Hematopoietic multipotent progenitor cell treated with erythropoietin and hydrocortisone succinate and interleukin-3 and kit ligand, for 17 days (in vitro differentiated cells): ENCODE measurements around the gene STXBP1.
A peak's percentile ranks its signal among the peaks of the same experiment; 100 is the strongest.
"Not testable (repeated sequence)": the region's sequence is repeated elsewhere in the genome, so short reads cannot be mapped to it uniquely, and the experiment has no call there.

Experiments used
- DNase-seq: peaks from one replicate; pipeline ENCODE4 v3.0.0-alpha.2; 2015; ENCODE audit warnings: low spot score

Gene STXBP1

GRCh38 chr9:127611899-127612790 lies at the start of gene STXBP1:
TSS of gene STXBP1 (plus strand) at chr9:127612277. CDS start at chr9:127612404, 127 bp downstream.
- DNase-seq = peak; percentile 87

DNA sequence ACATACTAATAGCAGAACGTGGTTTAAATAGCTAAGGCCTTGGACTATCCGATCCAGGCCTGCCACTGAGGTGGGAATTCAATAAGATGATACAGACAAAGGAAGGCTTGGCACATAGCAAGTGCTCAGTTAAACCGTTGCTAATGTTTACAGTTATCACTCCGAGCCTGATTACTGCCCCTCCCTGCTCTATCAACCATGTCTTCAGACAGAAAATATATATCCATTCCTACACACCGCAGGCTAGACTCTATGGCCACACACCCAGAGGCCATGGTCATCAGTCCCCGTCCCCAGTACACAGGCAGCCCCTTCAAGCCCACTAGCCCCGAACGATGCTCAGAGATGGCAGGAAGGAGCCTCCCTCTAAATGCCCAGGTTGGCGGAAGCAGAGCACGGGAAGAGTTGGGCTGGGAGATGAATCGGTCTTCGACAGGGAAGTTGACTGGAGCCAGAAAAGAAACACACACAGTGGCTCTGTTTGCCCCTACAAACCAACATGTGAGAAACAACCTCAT lies 49.7 kb upstream of the STXBP1 start:
- DNase-seq = no peak

- DNase-seq = no peak
These were observed 49.2 kb upstream of the STXBP1 start for GRCh38 chr9:127562841-127563401.

GRCh38 chr9:127563579-127563978 lies 48.5 kb upstream of the STXBP1 start:
- no peak for DNase-seq

GRCh38 chr9:127565231-127565630 lies 46.8 kb upstream of the STXBP1 start:
- no peak for DNase-seq

- no peak for DNase-seq
These were observed 45.6 kb upstream of the STXBP1 start for GRCh38 chr9:127566351-127567001.

- peak; percentile 35 for DNase-seq
These were observed 44.9 kb upstream of the STXBP1 start for GRCh38 chr9:127567035-127567729.

DNA sequence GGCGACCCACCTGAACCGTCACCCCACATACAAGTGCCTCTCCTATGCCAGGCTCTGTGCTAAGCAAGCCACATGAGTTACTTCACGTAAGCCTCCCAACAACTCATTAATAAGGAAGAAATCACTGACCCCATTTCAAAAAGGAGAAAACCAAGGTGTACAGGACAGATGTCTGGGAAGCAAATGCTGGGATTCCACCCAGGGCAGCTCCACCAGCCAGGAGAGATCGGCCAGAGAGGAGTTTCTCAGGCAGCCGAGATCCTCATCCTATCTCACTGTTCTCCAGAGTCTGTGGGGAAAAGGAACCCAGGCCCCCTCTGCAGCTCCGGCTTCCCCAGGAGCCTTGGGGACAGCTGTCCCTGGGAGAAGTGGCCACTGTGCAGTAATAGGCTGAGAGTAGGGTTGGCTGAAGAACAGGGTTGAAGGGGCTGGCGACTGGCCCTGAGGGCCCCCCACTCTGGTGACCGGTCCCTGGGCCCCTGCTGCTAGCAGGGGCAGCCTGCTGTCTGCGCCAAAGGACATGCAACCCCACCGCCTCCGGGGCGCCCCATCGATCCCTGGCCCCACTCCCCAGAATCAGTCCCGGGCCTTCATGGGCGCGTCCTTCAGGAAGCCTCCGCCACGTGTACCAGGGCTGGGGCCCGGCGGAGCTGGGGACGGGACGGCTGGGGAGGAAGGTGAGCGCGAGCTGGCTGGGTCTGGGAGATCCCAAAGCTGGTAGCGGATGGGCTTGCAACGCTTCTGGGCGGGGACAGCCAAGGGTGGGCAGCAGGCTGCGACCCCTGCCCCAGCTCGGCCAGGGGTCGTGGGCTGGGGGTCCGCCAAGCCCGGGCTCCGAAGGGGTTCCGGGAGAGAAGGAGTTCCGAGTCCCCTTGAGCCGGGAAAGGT lies 44.1 kb upstream of the STXBP1 start:
- no peak for DNase-seq

GRCh38 chr9:127568618-127568970 lies 43.5 kb upstream of the STXBP1 start:
- no peak for DNase-seq

DNA sequence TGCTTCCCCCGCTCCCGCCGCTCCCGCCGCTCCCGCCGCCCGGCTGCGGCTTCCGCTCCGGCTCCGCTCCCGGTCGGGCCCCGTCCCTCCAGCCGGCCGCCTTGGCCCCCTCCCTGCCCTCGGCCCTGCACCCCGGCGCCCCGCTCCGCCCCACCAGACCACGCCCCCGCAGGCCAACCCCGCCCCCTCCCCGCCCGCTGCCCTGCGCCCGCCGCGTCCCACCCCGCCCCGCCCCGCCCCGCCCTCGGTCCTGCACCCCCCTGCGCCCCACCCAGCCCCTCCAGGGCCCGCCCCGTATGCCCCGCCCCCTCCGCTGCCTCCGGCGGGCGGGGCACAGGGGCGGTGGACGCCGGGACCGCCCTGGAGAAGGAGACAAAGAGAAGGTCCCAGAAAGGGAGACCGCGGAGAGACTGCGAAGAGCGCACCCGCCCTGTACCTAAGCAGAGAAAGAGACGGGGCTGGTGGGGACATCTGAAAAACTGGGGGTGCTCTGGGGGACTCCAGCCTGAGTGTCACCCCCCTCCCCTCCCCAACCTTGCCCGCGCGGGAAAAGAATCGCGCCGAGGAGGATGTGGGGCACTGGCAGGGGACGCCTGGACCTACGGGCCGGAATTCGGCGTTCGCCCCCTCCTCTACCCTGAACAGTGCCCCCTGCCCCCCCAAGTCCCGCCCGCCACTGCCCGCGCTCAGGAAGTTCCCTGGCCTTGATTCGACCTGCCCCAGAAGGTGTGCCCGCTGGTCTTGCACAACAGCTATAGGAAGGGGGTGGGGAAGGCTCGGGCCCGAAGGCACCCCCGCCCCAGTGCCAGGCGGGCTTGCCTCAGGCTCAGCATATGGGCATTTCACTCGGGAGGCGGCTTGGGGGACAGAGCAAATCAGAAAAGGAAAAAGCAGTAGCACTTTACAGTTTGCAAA lies 42.8 kb upstream of the STXBP1 start:
- peak; percentile 79 for DNase-seq

GRCh38 chr9:127569886-127570401 lies 42.1 kb upstream of the STXBP1 start:
- no peak for DNase-seq

GRCh38 chr9:127570533-127571111 lies 41.5 kb upstream of the STXBP1 start:
- DNase-seq = peak; percentile 14

DNA sequence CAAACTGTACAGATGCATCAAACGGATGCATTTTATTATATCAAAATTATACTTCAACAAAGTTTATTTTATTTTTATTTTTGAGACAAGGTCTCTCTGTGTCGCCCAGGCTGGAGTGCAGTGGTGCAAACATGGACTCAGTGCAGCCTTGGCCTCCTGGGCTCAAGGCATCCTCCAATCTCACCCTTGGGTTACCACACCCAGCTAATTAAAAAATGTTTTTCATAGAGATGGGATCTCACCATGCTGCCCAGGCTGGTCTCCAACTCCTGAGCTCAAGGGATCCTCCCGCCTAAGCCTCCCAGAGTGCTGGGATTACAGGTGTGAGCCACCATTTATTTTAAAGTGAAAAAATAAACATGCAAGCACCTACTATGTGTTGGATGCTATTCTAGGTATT lies 40.1 kb upstream of the STXBP1 start:
- DNase-seq = no peak

- DNase-seq = no peak
These were observed 38.9 kb upstream of the STXBP1 start for GRCh38 chr9:127572961-127573721.

GRCh38 chr9:127574072-127574993 lies 37.7 kb upstream of the STXBP1 start:
- no peak for DNase-seq

DNA sequence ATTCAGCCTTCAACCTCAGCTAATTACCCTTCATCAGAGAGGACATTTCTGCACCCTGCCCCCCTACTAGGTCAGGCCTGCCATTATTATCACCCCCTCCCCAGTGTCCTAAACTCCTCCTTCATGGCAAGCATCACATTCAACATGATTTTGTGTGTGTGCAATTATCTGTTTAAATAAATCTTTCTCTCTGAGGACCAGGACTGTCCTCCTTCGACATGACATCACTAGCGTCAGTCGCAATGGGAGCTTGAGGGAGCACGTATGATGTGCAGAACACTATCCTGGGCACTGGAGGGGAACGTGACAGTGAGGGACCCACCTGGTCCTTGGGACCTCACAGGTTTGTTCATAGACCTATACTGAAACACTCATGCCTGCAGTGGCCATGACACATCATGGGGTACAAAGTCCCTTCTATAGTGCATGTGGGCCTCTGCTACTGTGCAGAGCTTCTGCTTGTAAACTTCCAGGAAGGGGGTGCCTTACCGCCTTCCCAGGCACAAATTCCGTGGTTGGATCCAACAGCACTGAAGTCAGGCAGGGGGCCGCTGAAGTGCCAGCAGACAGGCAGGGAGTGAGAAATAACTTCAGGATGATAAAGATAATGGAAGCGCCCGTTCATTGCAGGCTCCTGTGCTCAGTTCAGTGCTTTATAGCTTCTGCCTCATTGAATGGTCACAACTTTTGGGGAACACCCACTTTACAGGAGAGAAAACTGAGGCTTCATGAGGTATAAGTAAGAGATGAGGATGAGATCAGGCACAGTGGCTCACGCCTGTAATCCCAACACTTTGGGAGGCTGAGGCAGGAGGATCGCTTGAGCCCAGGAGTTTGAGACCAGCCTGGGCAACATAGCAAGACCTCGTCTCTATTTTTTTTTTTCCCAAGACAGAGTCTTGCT lies 36.0 kb upstream of the STXBP1 start:
- DNase-seq = no peak

- DNase-seq = not testable (repeated sequence)
These were observed 34.9 kb upstream of the STXBP1 start for GRCh38 chr9:127577194-127577593.
